COLO668 (cell line): Measurements from ENCODE around the gene ATP5F1A.

Source experiments
- DNase-seq: peaks from one replicate; lab custom pipeline; 2025; ENCODE audit not compliant: unreplicated experiment; lab: John Stamatoyannopoulos, UW

The ATP5F1A gene

GRCh38 chr18:46073474-46074331 is 24.4 kb downstream of the ATP5F1A start:
- DNase-seq: peak; percentile 49

GRCh38 chr18:46072959-46073358 is 25.1 kb downstream of the ATP5F1A start:
- no peak for DNase-seq

GRCh38 chr18:46072376-46072867 is 25.7 kb downstream of the ATP5F1A start:
- DNase-seq: no peak

- DNase-seq: peak; percentile 58
These were observed 26.3 kb downstream of the ATP5F1A start, which contains the start of gene PSTPIP2 for GRCh38 chr18:46071653-46072375. TSS of gene PSTPIP2 (minus strand) at chr18:46072260. CDS start at chr18:46072188, 72 bp downstream.

GRCh38 chr18:46070815-46071652 is 27.1 kb downstream of the ATP5F1A start:
- no peak for DNase-seq

GRCh38 chr18:46070232-46070631 is 27.9 kb downstream of the ATP5F1A start:
- no peak for DNase-seq

- DNase-seq: no peak
These were observed 28.6 kb downstream of the ATP5F1A start for GRCh38 chr18:46069524-46069923.

GRCh38 chr18:46068763-46069162 is 29.3 kb downstream of the ATP5F1A start:
- DNase-seq: no peak

GRCh38 chr18:46067438-46068007 is 30.6 kb downstream of the ATP5F1A start:
- DNase-seq: no peak

- DNase-seq: no peak
These were observed 35.3 kb downstream of the ATP5F1A start for GRCh38 chr18:46062781-46063180.

- DNase-seq: no peak
These were observed 36.3 kb downstream of the ATP5F1A start for GRCh38 chr18:46061796-46062195.

- DNase-seq: no peak
These were observed 36.7 kb downstream of the ATP5F1A start for GRCh38 chr18:46061387-46061786.

GRCh38 chr18:46060359-46060841 is 37.7 kb downstream of the ATP5F1A start:
- DNase-seq: no peak

GRCh38 chr18:46055838-46056230 is 42.3 kb downstream of the ATP5F1A start:
- no peak for DNase-seq

GRCh38 chr18:46054956-46055837 is 42.9 kb downstream of the ATP5F1A start:
- DNase-seq: no peak

- no peak for DNase-seq
These were observed 44.6 kb downstream of the ATP5F1A start for GRCh38 chr18:46053368-46054095.

GRCh38 chr18:46051731-46052461 is 46.2 kb downstream of the ATP5F1A start:
- DNase-seq: no peak

- DNase-seq: no peak
These were observed 47.8 kb downstream of the ATP5F1A start for GRCh38 chr18:46050268-46050667.
